Measurements from ENCODE around the gene ARF1.

The ARF1 gene

GRCh38 chr1:228082918-228083870 lies 686 bp downstream of the ARF1 start:
- peaks cover 48% of the 10 kb centered on the region for H4K20me1 ChIP-seq (ENCODE audit: insufficient read depth)
- peak overlapping the region; percentile 92 for H3K27ac ChIP-seq
- 0 out of 2 replicates have a peak overlapping the region, but pooled peaks have one; percentile 31 for H2AFZ ChIP-seq (ENCODE audit: low read depth)

GRCh38 chr1:228083871-228084278 lies 1.4 kb downstream of the ARF1 start:
- H4K20me1 ChIP-seq (ENCODE audit: insufficient read depth): peaks cover 55% of the 10 kb centered on the region
- TF ChIP-seq CTCF (conservative IDR thresholded peaks at IDR 0.05; ENCODE audit: low read depth, low read length): no peak
- H3K4me3 ChIP-seq (IDR thresholded peaks at IDR 0.05; ENCODE audit: insufficient read depth, low read depth, low read length): peak overlapping the region; percentile 12
- H3K79me2 ChIP-seq (ENCODE audit: insufficient read depth, low read depth): peaks cover 100% of the 10 kb centered on the region
- no peaks in the 10 kb centered on the region for H3K27me3 ChIP-seq (ENCODE audit: insufficient read depth, low read depth)
- peaks cover 61% of the 10 kb centered on the region for H3K4me1 ChIP-seq (ENCODE audit: low read depth, poor library complexity, severe bottlenecking)
- H3K4me2 ChIP-seq: peak overlapping the region; percentile 99
- H3K9ac ChIP-seq: peak overlapping the region; percentile 99
- peak overlapping the region; percentile 92 for H3K27ac ChIP-seq
- peaks cover 7% of the 10 kb centered on the region; the same call in 1 of the 2 replicates for H3K36me3 ChIP-seq (ENCODE audit: insufficient read depth)
- no peak overlapping the region for H2AFZ ChIP-seq (ENCODE audit: low read depth)

More at GRCh38 chr1:228082918-228083870, 686 bp downstream of the ARF1 start:
- no peak overlapping the region for H3K4me3 ChIP-seq (IDR thresholded peaks at IDR 0.05; ENCODE audit: insufficient read depth, low read depth, low read length)
- peak overlapping the region; percentile 99 for H3K9ac ChIP-seq
- TF ChIP-seq CTCF (conservative IDR thresholded peaks at IDR 0.05; ENCODE audit: low read depth, low read length): 0 out of 2 replicates have a peak, but pooled peaks have one; percentile 4
- H3K4me1 ChIP-seq (ENCODE audit: low read depth, poor library complexity, severe bottlenecking): peaks cover 54% of the 10 kb centered on the region
- H3K79me2 ChIP-seq (ENCODE audit: insufficient read depth, low read depth): peaks cover 95% of the 10 kb centered on the region
- no peaks in the 10 kb centered on the region for H3K27me3 ChIP-seq (ENCODE audit: insufficient read depth, low read depth)
- peak overlapping the region; percentile 99 for H3K4me2 ChIP-seq
- H3K36me3 ChIP-seq (ENCODE audit: insufficient read depth): peaks cover 7% of the 10 kb centered on the region; the same call in 1 of the 2 replicates

- Histone ChIP-seq H3K27me3 (ENCODE audit: insufficient read depth, low read depth) (no peaks in the 10 kb centered on the region), H4K20me1 (ENCODE audit: insufficient read depth) (peaks cover 59% of the 10 kb centered on the region), H3K27ac (peak overlapping the region; percentile 92), H3K4me2 (peak overlapping the region; percentile 99), H3K9ac (peak overlapping the region; percentile 99), H3K79me2 (ENCODE audit: insufficient read depth, low read depth) (peaks cover 100% of the 10 kb centered on the region), H3K4me1 (ENCODE audit: low read depth, poor library complexity, severe bottlenecking) (peaks cover 65% of the 10 kb centered on the region), H3K4me3 (IDR thresholded peaks at IDR 0.05; ENCODE audit: insufficient read depth, low read depth, low read length) (peak overlapping the region; percentile 12), H3K36me3 (ENCODE audit: insufficient read depth) (peaks cover 7% of the 10 kb centered on the region; the same call in 1 of the 2 replicates), H2AFZ (ENCODE audit: low read depth) (no peak overlapping the region)
- TF ChIP-seq CTCF (conservative IDR thresholded peaks at IDR 0.05; ENCODE audit: low read depth, low read length): no peak
Observed at GRCh38 chr1:228084325-228084724, 1.8 kb downstream of the ARF1 start.

GRCh38 chr1:228084797-228085196 lies 2.3 kb downstream of the ARF1 start:
- Histone ChIP-seq H3K4me3 (IDR thresholded peaks at IDR 0.05; ENCODE audit: insufficient read depth, low read depth, low read length) (peak overlapping the region; percentile 16), H3K4me2 (peak overlapping the region; percentile 99), H3K9ac (peak overlapping the region; percentile 99; the same call in 1 of the 2 replicates), H3K79me2 (ENCODE audit: insufficient read depth, low read depth) (peaks cover 100% of the 10 kb centered on the region), H2AFZ (ENCODE audit: low read depth) (no peak overlapping the region), H3K36me3 (ENCODE audit: insufficient read depth) (peaks cover 7% of the 10 kb centered on the region; the same call in 1 of the 2 replicates), H3K4me1 (ENCODE audit: low read depth, poor library complexity, severe bottlenecking) (peaks cover 70% of the 10 kb centered on the region), H3K27me3 (ENCODE audit: insufficient read depth, low read depth) (no peaks in the 10 kb centered on the region), H4K20me1 (ENCODE audit: insufficient read depth) (peaks cover 64% of the 10 kb centered on the region), H3K27ac (peak overlapping the region; percentile 92; the same call in 1 of the 2 replicates)
- no peak for TF ChIP-seq CTCF (conservative IDR thresholded peaks at IDR 0.05; ENCODE audit: low read depth, low read length)
